Stimulated activated CD8-positive, alpha-beta memory T cell treated with anti-CD3 and anti-CD28 coated beads, Interleukin-4, amount 100 ng/mL, for 24 hours (primary cell): Measurements from ENCODE around the gene SH3BP5L.

Source experiments
- DNase-seq: peaks from one replicate; pipeline ENCODE4 v3.0.0-alpha.2; 2020; ENCODE audit warnings: low read depth

The SH3BP5L gene

DNA sequence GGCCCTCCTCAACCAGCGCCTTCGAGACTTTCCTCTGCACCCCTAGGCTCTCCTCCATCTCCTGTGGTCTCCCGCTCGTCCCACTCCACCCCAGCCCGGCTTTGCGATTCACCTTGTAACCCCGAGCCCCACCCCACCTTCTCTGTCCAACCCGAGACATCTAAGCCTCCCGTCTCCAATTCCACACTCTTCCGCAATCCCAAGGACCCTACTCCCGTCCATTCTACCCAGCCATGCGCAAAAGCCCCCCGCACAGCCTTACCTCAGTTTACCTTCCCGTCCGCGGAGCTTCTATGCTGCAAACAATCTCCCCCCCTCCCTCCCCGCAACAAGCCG is 174 bp downstream of the SH3BP5L start:
- no peak for DNase-seq

- DNase-seq, result no peak
Observed at GRCh38 chr1:248825136-248825535, 579 bp downstream of the SH3BP5L start.

GRCh38 chr1:248824701-248825100 is 1.0 kb downstream of the SH3BP5L start:
- no peak for DNase-seq

GRCh38 chr1:248824301-248824700 is 1.4 kb downstream of the SH3BP5L start:
- DNase-seq, result no peak

DNA sequence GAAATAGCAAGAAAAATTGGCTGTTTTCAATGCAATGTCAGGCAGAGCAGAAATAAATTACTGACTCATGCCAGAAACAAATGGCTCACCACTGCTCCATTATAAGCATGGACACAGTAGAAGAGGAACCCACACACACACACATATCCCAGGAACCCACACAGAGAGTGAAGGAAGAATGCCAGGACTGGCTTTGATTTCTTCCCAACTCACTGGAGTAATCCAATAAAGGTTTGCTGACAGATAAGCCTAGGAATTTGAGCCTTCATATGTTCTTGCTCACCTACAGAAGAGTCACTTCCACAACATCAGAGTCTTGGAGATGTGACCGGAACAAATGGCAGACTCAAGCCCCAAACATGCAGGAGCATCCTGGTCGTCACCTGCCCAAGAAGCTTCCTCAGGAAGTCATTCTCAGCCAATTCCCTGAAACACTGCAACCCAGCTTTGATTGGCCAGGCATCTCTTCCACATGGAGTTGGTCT is 2.2 kb downstream of the SH3BP5L start:
- no peak for DNase-seq

DNA sequence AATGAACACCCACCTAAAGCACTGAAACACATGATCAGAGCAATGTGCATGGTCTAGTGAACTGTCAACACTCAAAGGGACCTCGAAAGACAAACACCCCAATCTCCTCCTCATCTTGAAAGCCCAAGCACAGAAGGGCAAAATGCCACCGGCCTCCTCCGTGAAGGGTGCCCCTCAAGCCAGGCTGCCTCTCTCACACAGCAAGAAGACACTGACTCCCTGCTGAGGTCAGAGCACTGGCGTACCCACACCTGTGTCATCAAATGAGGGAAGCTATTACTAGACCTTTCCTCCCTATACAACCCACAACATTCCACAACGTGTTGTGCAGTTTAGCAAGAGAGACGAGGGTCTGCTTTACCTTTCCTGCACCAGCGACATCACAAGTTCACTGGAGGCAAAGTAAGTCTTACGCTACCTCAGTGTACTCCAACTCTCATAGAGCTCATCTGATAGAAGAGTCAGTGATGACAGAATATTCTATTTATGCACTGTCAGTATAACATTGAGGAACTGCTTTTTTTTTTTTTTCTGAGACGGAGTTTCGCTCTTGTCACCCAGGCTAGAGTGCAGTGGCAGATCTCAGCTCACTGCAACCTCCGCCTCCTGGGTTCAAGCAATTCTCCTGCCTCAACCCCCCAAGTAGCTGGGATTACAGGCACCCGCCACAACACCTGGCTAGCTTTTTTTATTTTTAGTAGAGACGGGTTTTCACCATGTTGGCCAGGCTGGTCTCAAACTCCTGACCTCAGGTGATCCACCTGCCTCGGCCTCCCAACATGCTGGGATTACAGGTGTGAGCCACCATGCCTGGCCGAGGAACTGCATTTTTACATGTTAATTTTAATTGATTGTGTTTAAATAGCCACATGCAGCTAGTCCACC is 3.3 kb downstream of the SH3BP5L start:
- DNase-seq, result no peak

GRCh38 chr1:248821641-248822040 is 4.1 kb downstream of the SH3BP5L start:
- DNase-seq, result no peak

DNA sequence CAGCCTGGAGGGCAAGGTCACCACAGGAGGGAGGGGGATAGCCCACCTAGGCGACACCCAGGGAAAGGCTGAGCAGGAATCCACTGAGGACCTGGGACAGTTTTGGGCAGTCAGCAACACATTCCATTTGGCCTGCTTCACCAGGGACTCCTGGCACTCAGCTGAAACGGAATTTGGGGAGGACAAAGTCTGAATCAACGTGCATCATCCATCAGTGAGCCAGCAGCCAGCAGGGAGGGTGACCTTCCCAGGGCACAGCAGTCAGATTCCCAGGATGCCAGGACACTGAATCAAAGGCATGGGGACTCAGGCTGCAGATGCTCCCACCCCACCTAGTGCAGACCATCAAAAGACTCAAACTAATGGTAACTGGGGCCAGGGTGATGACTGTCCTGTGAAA is 4.6 kb downstream of the SH3BP5L start:
- no peak for DNase-seq

DNA sequence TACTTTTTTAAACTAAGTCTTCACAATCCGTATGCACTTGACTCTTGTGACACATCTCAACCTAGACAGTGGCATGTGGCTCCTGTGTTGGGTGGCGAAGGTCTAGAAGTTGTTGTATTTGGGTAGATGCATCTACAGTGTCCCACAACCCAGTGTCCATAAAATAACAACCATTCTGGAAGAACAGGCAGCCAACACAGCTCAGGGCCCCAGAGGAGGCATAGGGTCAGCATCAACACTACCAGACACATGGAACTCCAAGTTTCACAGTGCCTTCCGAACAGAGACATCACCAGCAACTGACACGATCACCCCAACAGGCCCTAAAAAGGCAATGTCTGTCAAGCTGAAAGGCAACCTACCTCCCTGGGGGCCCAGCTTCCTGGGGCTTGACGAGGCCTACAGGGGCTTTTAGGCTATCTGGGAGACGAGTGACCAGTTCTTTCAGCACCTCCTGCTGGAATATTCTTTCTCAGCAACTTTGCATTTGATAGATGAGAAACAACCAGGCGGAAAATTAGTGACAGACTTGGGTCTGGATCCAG is 5.6 kb downstream of the SH3BP5L start:
- DNase-seq, result no peak

- DNase-seq, result no peak
Observed at GRCh38 chr1:248818505-248819374, 7.0 kb downstream of the SH3BP5L start.

DNA sequence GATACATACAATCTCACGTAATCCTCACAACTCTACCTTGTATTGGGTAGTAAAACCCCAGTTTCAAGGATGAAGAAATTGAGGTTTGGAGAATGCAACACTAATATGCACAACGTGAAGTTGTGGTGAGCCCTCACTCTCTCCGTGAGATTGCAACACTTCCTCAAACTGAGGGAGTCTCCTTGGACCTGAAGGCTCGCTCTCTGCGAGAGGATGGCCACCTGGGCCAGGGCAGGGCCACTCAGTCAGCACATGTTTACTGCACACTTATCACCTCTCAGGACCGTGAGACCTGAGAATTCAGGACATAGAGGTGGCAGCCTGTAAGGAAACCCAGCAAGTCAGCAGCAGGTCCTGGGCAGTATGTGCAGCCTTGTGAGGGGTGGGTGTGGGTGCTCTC is 8.7 kb downstream of the SH3BP5L start:
- DNase-seq, result no peak

DNA sequence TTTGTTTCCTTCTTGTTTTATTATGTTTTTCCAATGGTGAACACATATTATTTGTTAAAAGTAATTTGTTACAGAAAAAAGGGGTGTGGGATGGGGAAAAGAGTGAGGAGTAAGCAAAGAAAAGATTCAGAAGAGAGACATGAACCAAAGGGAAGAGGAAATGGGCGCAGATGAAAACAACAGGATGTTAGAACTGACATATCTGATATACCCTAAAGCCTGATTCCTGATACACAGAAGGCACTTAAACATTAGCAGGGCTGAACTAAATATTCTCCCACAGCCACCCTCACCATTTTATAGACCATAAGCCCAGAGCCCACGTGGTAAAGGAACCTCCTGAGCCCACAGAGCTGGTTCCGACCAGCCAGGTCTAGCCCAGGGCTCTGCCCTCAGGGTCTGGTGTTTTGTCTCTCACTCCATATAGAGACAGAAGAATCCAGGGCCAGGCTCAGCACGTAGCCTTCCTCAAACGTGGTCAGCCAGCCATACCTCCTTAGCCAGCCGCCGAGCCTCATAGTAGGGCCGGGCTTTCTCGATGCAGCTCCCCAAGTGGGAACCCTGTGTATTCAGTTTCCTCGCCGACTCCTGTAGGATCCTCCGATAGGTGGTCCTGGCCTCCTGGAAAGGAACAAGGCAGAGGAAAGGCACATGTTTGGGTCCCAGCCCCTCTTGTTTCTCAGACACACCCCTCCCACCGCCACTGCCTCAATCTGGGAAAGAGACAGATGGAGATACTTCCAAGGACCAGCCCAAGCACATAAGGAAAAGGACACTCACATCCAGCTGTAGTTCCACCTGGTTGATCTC is 9.5 kb downstream of the SH3BP5L start:
- no peak for DNase-seq

DNA sequence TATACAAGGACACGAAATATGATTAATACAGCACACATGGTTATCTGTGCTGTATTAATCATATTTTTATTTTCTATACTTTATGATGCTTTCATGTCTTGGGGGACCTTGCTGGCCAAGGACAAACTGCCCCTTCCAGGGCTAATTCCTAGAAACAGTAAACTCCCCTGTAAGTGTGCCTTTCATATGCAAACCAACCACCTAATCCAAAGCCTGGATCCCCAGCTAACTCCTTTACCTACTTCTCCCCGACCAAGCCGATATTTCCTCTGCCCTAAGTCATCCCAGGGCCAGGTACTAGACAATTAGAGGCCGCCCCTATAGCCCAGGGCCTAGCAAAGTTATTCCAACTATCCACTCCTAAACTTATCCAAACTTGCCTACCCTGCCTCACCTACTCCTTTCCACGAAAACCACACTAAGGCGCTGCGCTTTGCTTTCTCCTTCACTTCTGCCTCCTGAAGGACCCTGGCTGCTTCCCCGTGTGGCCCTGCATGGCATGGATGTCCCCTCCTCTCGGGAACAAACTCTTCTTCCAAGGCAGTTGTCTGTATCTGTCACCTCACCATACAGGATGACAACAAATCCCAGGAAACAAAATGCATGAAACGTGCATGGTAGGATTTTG is 10.2 kb downstream of the SH3BP5L start:
- DNase-seq, result no peak

- no peak for DNase-seq
Observed at GRCh38 chr1:248814351-248814750, 11.4 kb downstream of the SH3BP5L start.

- DNase-seq, result no peak
Observed at GRCh38 chr1:248813546-248813945, 12.2 kb downstream of the SH3BP5L start.

- DNase-seq, result no peak
Observed at GRCh38 chr1:248812736-248813425, 12.8 kb downstream of the SH3BP5L start.

- no peak for DNase-seq
Observed at GRCh38 chr1:248811514-248812490, 13.9 kb downstream of the SH3BP5L start.

GRCh38 chr1:248810727-248811513 is 14.8 kb downstream of the SH3BP5L start:
- DNase-seq, result no peak
